DOHH2 (cell line): ENCODE results near the gene RPL32.

Experiments used
- EZH2phosphoT487 ChIP-seq: fragments of 200-600 bp; sonication (generic); IDR thresholded peaks from 2 replicates; pipeline ENCODE4 v1.6.1; 2017; ENCODE audit warnings: borderline replicate concordance, mild to moderate bottlenecking, antibody characterized with exemption, low read length, moderate library complexity, mixed read lengths
- TF ChIP-seq, protein P1 (sequence below): fragments of 200-600 bp; sonication (generic); IDR thresholded peaks from one replicate; pipeline ENCODE4 v1.5.1; 2014; ENCODE audit warnings: antibody characterized with exemption, mild to moderate bottlenecking, low read depth, low read length; ENCODE audit not compliant: poor library complexity, severe bottlenecking

DNA sequence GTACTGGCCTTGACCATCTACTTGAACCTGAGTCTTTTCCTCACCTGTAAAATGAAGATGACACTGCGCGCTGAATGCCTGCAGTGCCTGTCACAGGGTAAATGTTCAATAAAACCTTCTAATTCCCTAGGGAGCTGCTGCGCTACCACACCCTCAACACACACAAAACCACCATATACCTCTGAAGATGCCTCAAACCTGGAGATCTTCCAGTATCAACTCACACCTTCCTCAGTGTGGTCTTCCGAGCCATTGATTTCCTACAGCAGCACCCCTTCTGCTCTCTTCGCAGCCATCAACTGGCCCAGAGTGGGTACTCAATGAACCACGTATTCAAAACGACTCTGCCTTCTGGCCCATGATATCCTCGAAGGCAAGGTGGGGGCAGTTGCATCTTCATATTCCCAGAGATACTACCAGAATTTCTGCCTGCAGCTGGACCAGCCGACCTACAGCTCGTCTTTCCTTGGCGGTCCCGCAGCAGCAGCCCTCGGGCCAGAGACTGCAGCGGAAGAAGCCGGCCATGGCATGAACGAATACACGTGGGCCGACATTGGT, 695 bp downstream of the RPL32 start:
- TF ChIP-seq, protein P1, sequence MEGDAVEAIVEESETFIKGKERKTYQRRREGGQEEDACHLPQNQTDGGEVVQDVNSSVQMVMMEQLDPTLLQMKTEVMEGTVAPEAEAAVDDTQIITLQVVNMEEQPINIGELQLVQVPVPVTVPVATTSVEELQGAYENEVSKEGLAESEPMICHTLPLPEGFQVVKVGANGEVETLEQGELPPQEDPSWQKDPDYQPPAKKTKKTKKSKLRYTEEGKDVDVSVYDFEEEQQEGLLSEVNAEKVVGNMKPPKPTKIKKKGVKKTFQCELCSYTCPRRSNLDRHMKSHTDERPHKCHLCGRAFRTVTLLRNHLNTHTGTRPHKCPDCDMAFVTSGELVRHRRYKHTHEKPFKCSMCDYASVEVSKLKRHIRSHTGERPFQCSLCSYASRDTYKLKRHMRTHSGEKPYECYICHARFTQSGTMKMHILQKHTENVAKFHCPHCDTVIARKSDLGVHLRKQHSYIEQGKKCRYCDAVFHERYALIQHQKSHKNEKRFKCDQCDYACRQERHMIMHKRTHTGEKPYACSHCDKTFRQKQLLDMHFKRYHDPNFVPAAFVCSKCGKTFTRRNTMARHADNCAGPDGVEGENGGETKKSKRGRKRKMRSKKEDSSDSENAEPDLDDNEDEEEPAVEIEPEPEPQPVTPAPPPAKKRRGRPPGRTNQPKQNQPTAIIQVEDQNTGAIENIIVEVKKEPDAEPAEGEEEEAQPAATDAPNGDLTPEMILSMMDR, result no peak
- TF ChIP-seq EZH2phosphoT487, result no peak
